ENCODE data around the gene PAX8. TPM values are rescaled to one million over a fixed set of nuclear protein-coding genes. Genes with fewer than 3 reads are reported as not detected.

Gene PAX8
- total RNA-seq, 1 donor from 2014 or later, result 2.9 TPM

DNA sequence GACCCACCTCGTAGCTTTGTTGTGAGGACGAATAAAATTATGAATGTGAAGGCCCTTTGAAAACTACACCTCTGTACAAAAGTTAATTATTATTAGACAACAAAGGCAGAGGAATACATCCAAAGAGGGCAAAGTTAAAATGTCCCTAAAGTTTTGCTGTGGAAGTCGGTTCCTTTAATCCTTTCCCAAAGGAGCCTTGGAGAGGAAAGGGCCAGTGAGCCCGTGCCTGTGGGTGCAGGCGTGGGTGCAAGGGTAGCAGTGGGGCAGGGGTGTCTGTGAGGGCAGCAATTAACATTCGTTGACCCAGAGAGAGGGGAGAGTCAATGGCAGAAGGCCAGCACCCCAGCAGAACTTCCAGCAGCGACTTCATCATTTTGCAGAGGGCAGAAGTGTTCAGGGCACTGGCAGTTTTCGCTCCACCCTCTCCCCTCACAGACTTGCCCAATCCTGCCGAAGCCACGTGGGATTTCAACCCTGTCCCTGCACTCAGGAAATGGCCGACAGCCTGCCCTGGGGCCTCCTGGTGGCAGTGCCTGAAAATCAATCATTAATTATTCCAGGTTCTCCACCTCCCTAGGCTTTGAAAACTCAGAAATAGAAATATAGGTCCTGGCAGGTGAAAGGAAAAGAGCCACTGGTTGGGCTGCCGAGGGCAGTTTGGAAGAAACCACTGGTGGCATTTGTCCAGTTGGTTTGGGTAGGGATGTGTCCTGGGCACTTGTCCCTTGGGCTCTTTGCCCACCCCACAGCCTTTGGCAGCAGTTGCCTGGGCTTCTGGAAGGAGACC, 4.2 kb upstream of the PAX8 start:
- TF ChIP-seq EZH2 (IDR thresholded peaks at IDR 0.05), result no peak
- TF ChIP-seq, protein P1, sequence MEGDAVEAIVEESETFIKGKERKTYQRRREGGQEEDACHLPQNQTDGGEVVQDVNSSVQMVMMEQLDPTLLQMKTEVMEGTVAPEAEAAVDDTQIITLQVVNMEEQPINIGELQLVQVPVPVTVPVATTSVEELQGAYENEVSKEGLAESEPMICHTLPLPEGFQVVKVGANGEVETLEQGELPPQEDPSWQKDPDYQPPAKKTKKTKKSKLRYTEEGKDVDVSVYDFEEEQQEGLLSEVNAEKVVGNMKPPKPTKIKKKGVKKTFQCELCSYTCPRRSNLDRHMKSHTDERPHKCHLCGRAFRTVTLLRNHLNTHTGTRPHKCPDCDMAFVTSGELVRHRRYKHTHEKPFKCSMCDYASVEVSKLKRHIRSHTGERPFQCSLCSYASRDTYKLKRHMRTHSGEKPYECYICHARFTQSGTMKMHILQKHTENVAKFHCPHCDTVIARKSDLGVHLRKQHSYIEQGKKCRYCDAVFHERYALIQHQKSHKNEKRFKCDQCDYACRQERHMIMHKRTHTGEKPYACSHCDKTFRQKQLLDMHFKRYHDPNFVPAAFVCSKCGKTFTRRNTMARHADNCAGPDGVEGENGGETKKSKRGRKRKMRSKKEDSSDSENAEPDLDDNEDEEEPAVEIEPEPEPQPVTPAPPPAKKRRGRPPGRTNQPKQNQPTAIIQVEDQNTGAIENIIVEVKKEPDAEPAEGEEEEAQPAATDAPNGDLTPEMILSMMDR (IDR thresholded peaks at IDR 0.05), result peak; percentile 25
- no peak for TF ChIP-seq EZH2phosphoT487 (IDR thresholded peaks at IDR 0.05)
- Mint-ChIP-seq H3K4me3 (no peak overlapping the region), H3K36me3 (no peaks in the 10 kb centered on the region), H3K27me3 (ENCODE audit: insufficient read depth, low read depth) (peaks cover 30% of the 10 kb centered on the region), H3K9me3 (no peaks in the 10 kb centered on the region), H3K4me1 (peaks cover 36% of the 10 kb centered on the region), H3K27ac (peak overlapping the region; percentile 91)
- no peak overlapping the region for H3K4me2 ChIP-seq
- no peaks in the 10 kb centered on the region for H3F3A ChIP-seq (ENCODE audit: low read depth)
- H3K79me2 ChIP-seq (ENCODE audit: low read depth), result no peaks in the 10 kb centered on the region
- H4K20me1 ChIP-seq (ENCODE audit: low read depth), result peaks cover 9% of the 10 kb centered on the region
- peaks cover 4% of the 10 kb centered on the region for H3K4me1 ChIP-seq
- H3K27me3 ChIP-seq, result peaks cover 89% of the 10 kb centered on the region
- H3K27ac ChIP-seq, result no peak overlapping the region
- no peak overlapping the region for H3K4me3 ChIP-seq
- no peak overlapping the region for H2AFZ ChIP-seq (replicated peaks)
- peak; percentile 16 for DNase-seq (ENCODE audit: low spot score)
- H3K9ac ChIP-seq, result no peak overlapping the region
- no peaks in the 10 kb centered on the region for H3K9me3 ChIP-seq (ENCODE audit: low read depth)
- no peaks in the 10 kb centered on the region for H3K36me3 ChIP-seq

DNA sequence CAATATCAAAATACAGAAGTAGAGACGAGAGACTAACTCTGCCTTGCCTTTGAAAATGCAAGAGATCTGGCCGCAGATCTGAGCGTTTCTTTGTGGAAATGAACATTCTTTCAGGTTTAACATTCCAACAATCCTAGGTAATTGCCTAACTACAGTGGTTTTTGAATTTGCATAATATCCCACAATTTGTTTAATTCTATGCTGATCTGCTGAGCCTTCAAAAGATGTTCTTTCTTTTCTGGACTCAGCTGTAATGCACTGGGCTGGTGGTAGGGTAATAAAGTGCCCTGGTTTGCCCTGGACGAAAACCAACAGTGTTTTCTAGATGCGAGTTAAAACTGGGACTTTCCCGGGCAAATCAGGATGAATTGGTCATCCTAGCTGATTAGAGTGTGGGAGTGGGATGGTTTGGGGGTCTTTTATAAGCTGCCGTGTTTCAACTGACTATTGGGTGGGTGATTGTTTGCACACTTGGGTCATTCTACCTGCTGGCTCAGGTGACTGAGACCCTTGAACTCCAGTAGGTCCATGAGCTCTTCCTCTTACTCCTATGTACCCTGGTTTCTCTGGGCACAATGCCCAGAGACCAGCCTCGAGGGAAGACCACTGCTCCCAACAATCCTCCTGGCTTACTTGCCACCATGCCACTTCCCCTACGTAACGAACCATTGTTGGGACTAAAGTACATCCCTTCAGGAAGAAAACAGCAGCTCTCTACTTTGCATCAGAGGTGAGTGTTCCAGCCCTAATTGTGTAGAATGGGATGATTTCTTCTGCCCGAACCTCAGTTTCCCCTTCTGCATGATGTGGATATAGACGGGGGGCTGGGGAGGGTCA, 3.4 kb upstream of the PAX8 start:
- DNase-seq (ENCODE audit: low spot score), result no peak
- Mint-ChIP-seq H3K27me3 (ENCODE audit: insufficient read depth, low read depth) (peaks cover 35% of the 10 kb centered on the region), H3K4me3 (no peak overlapping the region), H3K36me3 (no peaks in the 10 kb centered on the region), H3K27ac (no peak overlapping the region), H3K9me3 (no peaks in the 10 kb centered on the region), H3K4me1 (peaks cover 39% of the 10 kb centered on the region)
- Histone ChIP-seq H3F3A (ENCODE audit: low read depth) (no peaks in the 10 kb centered on the region), H3K4me3 (no peak overlapping the region), H2AFZ (replicated peaks) (no peak overlapping the region), H3K4me1 (peaks cover 13% of the 10 kb centered on the region), H3K36me3 (no peaks in the 10 kb centered on the region), H3K4me2 (no peak overlapping the region), H4K20me1 (ENCODE audit: low read depth) (peaks cover 14% of the 10 kb centered on the region), H3K79me2 (ENCODE audit: low read depth) (no peaks in the 10 kb centered on the region), H3K9ac (no peak overlapping the region), H3K27ac (no peak overlapping the region), H3K9me3 (ENCODE audit: low read depth) (no peaks in the 10 kb centered on the region), H3K27me3 (peaks cover 89% of the 10 kb centered on the region)
- no peak for TF ChIP-seq EZH2 (IDR thresholded peaks at IDR 0.05)
- no peak for TF ChIP-seq EZH2phosphoT487 (IDR thresholded peaks at IDR 0.05)
- TF ChIP-seq, protein P1 (IDR thresholded peaks at IDR 0.05), result no peak

DNA sequence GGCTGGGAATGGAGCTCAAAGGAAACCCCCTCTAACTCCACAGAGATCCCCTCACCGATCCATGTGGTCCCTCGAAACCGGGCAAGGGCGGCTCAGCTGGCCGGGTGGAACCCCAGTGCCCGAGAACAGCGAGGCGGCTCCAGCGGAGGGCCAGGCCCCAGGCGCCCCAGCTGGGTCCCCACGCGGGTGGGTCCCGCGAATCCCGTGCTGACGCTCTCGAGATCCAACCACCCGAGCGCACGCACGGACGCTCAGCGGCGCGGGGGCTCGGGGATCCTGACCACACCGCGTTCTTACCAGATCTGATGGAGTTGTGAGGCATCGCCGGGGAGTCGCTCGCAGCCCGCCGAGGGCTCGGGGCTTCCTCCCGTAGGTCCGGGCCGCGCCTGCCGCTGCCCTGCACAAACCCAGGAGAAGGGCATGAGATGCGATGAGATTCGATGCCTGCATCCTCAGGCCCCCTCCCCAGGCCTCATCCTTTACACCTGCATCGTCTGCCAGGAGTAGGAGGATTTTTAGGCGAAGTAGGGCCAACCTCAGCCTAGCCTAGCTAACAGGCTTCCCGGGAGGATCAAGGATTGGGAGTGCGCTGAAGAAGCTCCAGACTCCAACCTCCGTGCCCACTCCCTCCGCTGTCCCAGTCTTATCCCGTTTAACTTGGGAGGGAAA, 514 bp downstream of the PAX8 start:
- Histone ChIP-seq H3K27ac (no peak overlapping the region), H3K9ac (no peak overlapping the region), H3K27me3 (peaks cover 100% of the 10 kb centered on the region), H3K36me3 (no peaks in the 10 kb centered on the region), H3F3A (ENCODE audit: low read depth) (peaks cover 10% of the 10 kb centered on the region), H3K4me1 (peaks cover 30% of the 10 kb centered on the region), H3K79me2 (ENCODE audit: low read depth) (no peaks in the 10 kb centered on the region), H4K20me1 (ENCODE audit: low read depth) (peaks cover 43% of the 10 kb centered on the region), H3K4me3 (peak overlapping the region; percentile 50), H3K9me3 (ENCODE audit: low read depth) (no peaks in the 10 kb centered on the region), H2AFZ (replicated peaks) (peak overlapping the region; percentile 79), H3K4me2 (peak overlapping the region; percentile 83)
- Mint-ChIP-seq H3K4me3 (peak overlapping the region; percentile 81), H3K27ac (no peak overlapping the region), H3K4me1 (peaks cover 55% of the 10 kb centered on the region), H3K36me3 (no peaks in the 10 kb centered on the region), H3K9me3 (no peaks in the 10 kb centered on the region), H3K27me3 (ENCODE audit: insufficient read depth, low read depth) (peaks cover 60% of the 10 kb centered on the region)
- peak; percentile 56 for DNase-seq (ENCODE audit: low spot score)
- TF ChIP-seq, protein P1 (IDR thresholded peaks at IDR 0.05), result no peak
- TF ChIP-seq EZH2 (IDR thresholded peaks at IDR 0.05) (peak; percentile 82), EZH2phosphoT487 (IDR thresholded peaks at IDR 0.05) (peak; percentile 74)
